CD4-positive, alpha-beta T cell treated with Interleukin-15 for 1 hour (primary cell): ENCODE measurements around the gene SMOC2.

ENCODE experiments used
- DNase-seq: peaks from one replicate; pipeline ENCODE4 v3.0.0-alpha.2; 2020

The SMOC2 gene

GRCh38 chr6:168440520-168441433, at the start of gene SMOC2:
Gene SMOC2 (plus strand): TSS chr6:168441184. CDS start chr6:168441371, 187 bp downstream.
- DNase-seq = no peak

GRCh38 chr6:168393126-168393870, 47.7 kb upstream of the SMOC2 start:
- no peak for DNase-seq

GRCh38 chr6:168394606-168395005, 46.4 kb upstream of the SMOC2 start:
- no peak for DNase-seq

- DNase-seq = no peak
Observed at GRCh38 chr6:168395983-168396382, 45.0 kb upstream of the SMOC2 start.

- DNase-seq = no peak
Observed at GRCh38 chr6:168396561-168396960, 44.4 kb upstream of the SMOC2 start.

GRCh38 chr6:168397012-168397411, 44.0 kb upstream of the SMOC2 start:
- no peak for DNase-seq

GRCh38 chr6:168400037-168400436, 40.9 kb upstream of the SMOC2 start:
- no peak for DNase-seq

- no peak for DNase-seq
Observed at GRCh38 chr6:168403370-168404005, 37.5 kb upstream of the SMOC2 start.

GRCh38 chr6:168404560-168404959, 36.4 kb upstream of the SMOC2 start:
- DNase-seq = no peak

- no peak for DNase-seq
Observed at GRCh38 chr6:168407842-168408241, 33.1 kb upstream of the SMOC2 start.

- no peak for DNase-seq
Observed at GRCh38 chr6:168408504-168409136, 32.4 kb upstream of the SMOC2 start.

GRCh38 chr6:168410035-168410434, 30.9 kb upstream of the SMOC2 start:
- DNase-seq = no peak

GRCh38 chr6:168410554-168411011, 30.4 kb upstream of the SMOC2 start:
- DNase-seq = no peak

- no peak for DNase-seq
Observed at GRCh38 chr6:168411130-168411529, 29.9 kb upstream of the SMOC2 start.

GRCh38 chr6:168411793-168412192, 29.2 kb upstream of the SMOC2 start:
- no peak for DNase-seq

GRCh38 chr6:168412456-168412855, 28.5 kb upstream of the SMOC2 start:
- DNase-seq = no peak

- no peak for DNase-seq
Observed at GRCh38 chr6:168413018-168413720, 27.8 kb upstream of the SMOC2 start.

GRCh38 chr6:168413856-168414255, 27.1 kb upstream of the SMOC2 start:
- no peak for DNase-seq

- DNase-seq = no peak
Observed at GRCh38 chr6:168414336-168415097, 26.5 kb upstream of the SMOC2 start.

- no peak for DNase-seq
Observed at GRCh38 chr6:168415098-168415992, 25.6 kb upstream of the SMOC2 start.
